Mesenchymal stem cell (in vitro differentiated cells and primary cell): ENCODE results near the gene HEG1.

Source experiments
- DNase-seq: peaks from one replicate; pipeline ENCODE4 v3.0.0-alpha.2; 2013
- H2AFZ ChIP-seq: one replicate; pipeline ENCODE4 v1.6.1; 2013; ENCODE audit warnings: low read depth, mild to moderate bottlenecking, control low read depth, inconsistent platforms, low read length, moderate library complexity
- H2AK5ac ChIP-seq: 2 replicates; pipeline ENCODE4 v1.6.1; 2013; ENCODE audit warnings: low read length, moderate library complexity, mild to moderate bottlenecking, inconsistent platforms; ENCODE audit not compliant: severe bottlenecking
- H2BK120ac ChIP-seq: one replicate; pipeline ENCODE4 v1.6.1; 2013; ENCODE audit warnings: low read depth, mild to moderate bottlenecking, inconsistent platforms, low read length, moderate library complexity
- H2BK12ac ChIP-seq, 2 experiments: one replicate each; pipeline ENCODE4 v1.6.1; 2013; ENCODE audit warnings: inconsistent platforms in 2 of 2, low read length in 2 of 2, mild to moderate bottlenecking in 2 of 2, moderate library complexity in 2 of 2, control low read depth in 1 of 2
- H2BK15ac ChIP-seq: one replicate; pipeline ENCODE4 v1.6.1; 2013; ENCODE audit warnings: mild to moderate bottlenecking, low read depth, inconsistent platforms; ENCODE audit not compliant: poor library complexity, severe bottlenecking
- H2BK5ac ChIP-seq: 2 replicates; pipeline ENCODE4 v1.6.1; 2013; ENCODE audit warnings: low read depth, mild to moderate bottlenecking, low read length, control low read depth, inconsistent platforms; ENCODE audit not compliant: poor library complexity, severe bottlenecking
- H3K14ac ChIP-seq, 2 experiments: one replicate each; pipeline ENCODE4 v1.6.1; 2013; ENCODE audit warnings: inconsistent platforms in 2 of 2, low read length in 2 of 2, control low read depth in 1 of 2, mild to moderate bottlenecking in 1 of 2, moderate library complexity in 1 of 2
- H3K18ac ChIP-seq, 2 experiments: one replicate each; pipeline ENCODE4 v1.6.1; 2013; ENCODE audit warnings: inconsistent platforms in 2 of 2, low read length in 2 of 2, control low read depth in 1 of 2, low read depth in 1 of 2, mild to moderate bottlenecking in 1 of 2
- H3K23ac ChIP-seq, 2 experiments: one replicate each; pipeline ENCODE4 v1.6.1; 2013; ENCODE audit warnings: inconsistent platforms in 2 of 2, low read length in 2 of 2, mild to moderate bottlenecking in 2 of 2, moderate library complexity in 2 of 2, control low read depth in 1 of 2
- H3K27ac ChIP-seq: 2 replicates; pipeline ENCODE4 v1.5.1; 2013; ENCODE audit warnings: mild to moderate bottlenecking, moderate library complexity, low read length, control low read depth, inconsistent platforms; ENCODE audit not compliant: poor library complexity, severe bottlenecking
- H3K27me3 ChIP-seq, 2 experiments: 2 replicates each; pipeline versions ENCODE4 v1.6.1 to v1.7.0; 2013; ENCODE audit warnings: low read length in 2 of 2, mild to moderate bottlenecking in 2 of 2, moderate library complexity in 2 of 2, control low read depth in 1 of 2, inconsistent platforms in 1 of 2; ENCODE audit not compliant: control insufficient read depth in 1 of 2, insufficient read depth in 1 of 2
- H3K36me3 ChIP-seq, 2 experiments: 2 replicates each; pipeline versions ENCODE4 v1.6.1 to v1.7.0; 2013; ENCODE audit warnings: low read length in 2 of 2, control low read depth in 1 of 2, inconsistent platforms in 1 of 2, low read depth in 1 of 2, mild to moderate bottlenecking in 1 of 2; ENCODE audit not compliant: insufficient read depth in 2 of 2, control insufficient read depth in 1 of 2
- H3K4ac ChIP-seq, 2 experiments: one replicate each; pipeline ENCODE4 v1.6.1; 2013; ENCODE audit warnings: inconsistent platforms in 2 of 2, low read length in 2 of 2, mild to moderate bottlenecking in 2 of 2, moderate library complexity in 2 of 2, control low read depth in 1 of 2, low read depth in 1 of 2
- H3K4me1 ChIP-seq: 2 replicates; pipeline ENCODE4 v1.6.1; 2013; ENCODE audit warnings: low read depth, low read length, control low read depth; ENCODE audit not compliant: control insufficient read depth, insufficient read depth
- H3K4me2 ChIP-seq: 2 replicates; pipeline ENCODE4 v1.6.1; 2013; ENCODE audit warnings: low read length, mild to moderate bottlenecking, inconsistent platforms; ENCODE audit not compliant: poor library complexity, severe bottlenecking
- H3K4me3 ChIP-seq, 2 experiments: 2 replicates each; pipeline versions ENCODE4 v1.5.1 to v1.7.0; 2013; ENCODE audit warnings: low read length in 2 of 2, mild to moderate bottlenecking in 2 of 2, control low read depth in 1 of 2, low read depth in 1 of 2; ENCODE audit not compliant: insufficient read depth in 1 of 2
- H3K79me1 ChIP-seq: replicated peaks from 2 replicates; pipeline ENCODE4 v1.6.1; 2013; ENCODE audit warnings: mild to moderate bottlenecking, control low read depth, low read length, inconsistent platforms; ENCODE audit not compliant: poor library complexity, severe bottlenecking
- H3K9ac ChIP-seq: 2 replicates; pipeline ENCODE4 v1.7.0; 2013; ENCODE audit warnings: mild to moderate bottlenecking, low read length, moderate library complexity
- H3K9me3 ChIP-seq: 2 replicates; pipeline ENCODE4 v1.7.0; 2013; ENCODE audit warnings: mild to moderate bottlenecking, low read length; ENCODE audit not compliant: control insufficient read depth
- H4K8ac ChIP-seq: one replicate; pipeline ENCODE4 v1.6.1; 2013; ENCODE audit warnings: inconsistent platforms, mild to moderate bottlenecking, low read length, moderate library complexity
- H4K91ac ChIP-seq: one replicate; pipeline ENCODE4 v1.6.1; 2013; ENCODE audit warnings: mild to moderate bottlenecking, low read length, inconsistent platforms
- WGBS: methylation state at CpG from one replicate; pipeline ENCODE4 v1.1.7; 2013; ENCODE audit warnings: mixed read lengths; 5-methylcytosine and 5-hydroxymethylcytosine counted together

HEG1 gene

GRCh38 chr3:125045965-125046364 lies 9.8 kb downstream of the HEG1 start:
- peaks cover 21% of the 10 kb centered on the region for H3K4me1 ChIP-seq
- H2BK12ac ChIP-seq: no peak overlapping the region
- H3K9me3 ChIP-seq: no peaks in the 10 kb centered on the region
- 0% methylated on average over 2 of the region's 2 CpGs for WGBS
- H2AK5ac ChIP-seq: no peak overlapping the region
- no peak overlapping the region for H3K4me2 ChIP-seq
- H2BK15ac ChIP-seq: no peak overlapping the region
- no peak overlapping the region for H3K27ac ChIP-seq
- no peak overlapping the region for H3K9ac ChIP-seq
- no peak overlapping the region for H3K4ac ChIP-seq
- no peak overlapping the region for H3K4me3 ChIP-seq
- H4K91ac ChIP-seq: no peak overlapping the region
- no peak overlapping the region for H3K23ac ChIP-seq
- peak overlapping the region in 1 of 2 experiments; percentile 28 for H3K18ac ChIP-seq
- H2BK120ac ChIP-seq: no peak overlapping the region
- peak; percentile 90 for DNase-seq
- H3K36me3 ChIP-seq: peaks cover 20 to 43% of the 10 kb centered on the region in 2 experiments
- H4K8ac ChIP-seq: no peak overlapping the region
- H3K14ac ChIP-seq: no peak overlapping the region
- H2BK5ac ChIP-seq: no peak overlapping the region
- H2AFZ ChIP-seq: no peak overlapping the region
- no peaks in the 10 kb centered on the region for H3K27me3 ChIP-seq
- peaks cover 34% of the 10 kb centered on the region for H3K79me1 ChIP-seq

- Histone ChIP-seq H3K79me1 (peaks cover 35% of the 10 kb centered on the region), H2AK5ac (peak overlapping the region; percentile 25), H3K4me1 (peaks cover 19% of the 10 kb centered on the region), H3K36me3 (peaks cover 20 to 35% of the 10 kb centered on the region in 2 experiments), H3K4me2 (no peak overlapping the region), H2AFZ (no peak overlapping the region), H3K4me3 (no peak overlapping the region), H3K14ac (no peak overlapping the region), H2BK120ac (peak overlapping the region; percentile 55), H2BK5ac (no peak overlapping the region), H3K23ac (no peak overlapping the region), H3K9ac (no peak overlapping the region), H3K27ac (no peak overlapping the region), H3K27me3 (no peaks in the 10 kb centered on the region), H2BK12ac (peak overlapping the region in 1 of 2 experiments; percentile 75), H3K9me3 (no peaks in the 10 kb centered on the region), H2BK15ac (no peak overlapping the region), H3K4ac (no peak overlapping the region), H4K91ac (no peak overlapping the region), H3K18ac (peak overlapping the region; percentile 38 to 57), H4K8ac (no peak overlapping the region)
- WGBS: 88% methylated on average over 5 of the region's 5 CpGs
- DNase-seq: peak; percentile 51
These were observed 10.6 kb downstream of the HEG1 start for GRCh38 chr3:125045194-125045593.

DNA sequence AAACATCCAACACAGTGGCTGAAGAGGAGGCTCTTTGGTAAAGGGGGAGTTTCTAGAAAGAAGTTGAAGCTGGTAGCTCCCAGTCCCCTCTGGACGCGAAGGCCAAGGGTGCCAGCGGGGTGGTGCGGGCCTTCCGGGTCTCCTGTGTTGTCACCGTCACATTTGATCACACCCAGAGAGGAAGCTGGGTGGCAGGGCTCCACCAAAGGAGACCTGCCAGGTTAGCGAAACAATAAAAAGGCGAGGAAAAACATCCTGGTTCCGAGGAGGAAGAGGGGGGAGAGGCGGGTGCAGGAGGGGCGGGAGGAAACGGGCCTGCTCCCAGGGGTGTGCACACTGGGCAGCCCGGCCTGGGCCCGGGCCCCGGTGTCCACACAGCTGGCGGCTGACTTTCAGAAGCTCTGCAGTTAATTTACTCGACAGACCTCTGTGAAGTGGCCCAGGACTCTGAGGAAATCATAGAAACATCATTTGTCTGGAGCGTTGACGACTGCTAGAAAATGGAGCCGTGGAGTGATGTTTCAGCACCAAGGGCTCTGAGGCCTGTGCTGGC lies 12.1 kb downstream of the HEG1 start:
- Histone ChIP-seq H3K18ac (peak overlapping the region; percentile 56 to 57), H3K4me2 (no peak overlapping the region), H2AK5ac (peak overlapping the region; percentile 39), H3K27me3 (no peaks in the 10 kb centered on the region), H3K4me3 (peak overlapping the region in 1 of 2 experiments; percentile 58), H3K9ac (peak overlapping the region; percentile 83), H3K14ac (no peak overlapping the region), H3K9me3 (no peaks in the 10 kb centered on the region), H2BK120ac (peak overlapping the region; percentile 11), H2BK12ac (no peak overlapping the region), H3K4ac (peak overlapping the region in 1 of 2 experiments; percentile 43), H2AFZ (no peak overlapping the region), H2BK5ac (no peak overlapping the region), H3K36me3 (peaks cover 14 to 22% of the 10 kb centered on the region in 2 experiments), H3K23ac (no peak overlapping the region), H3K27ac (no peak overlapping the region), H3K79me1 (peaks cover 29% of the 10 kb centered on the region), H4K91ac (no peak overlapping the region), H3K4me1 (peaks cover 24% of the 10 kb centered on the region), H4K8ac (peak overlapping the region; percentile 19), H2BK15ac (no peak overlapping the region)
- WGBS: 67% methylated on average over 20 of the region's 20 CpGs
- DNase-seq: peak; percentile 45

GRCh38 chr3:125042725-125043406 lies 12.9 kb downstream of the HEG1 start:
- Histone ChIP-seq H3K4ac (no peak overlapping the region), H3K9me3 (no peaks in the 10 kb centered on the region), H2BK5ac (no peak overlapping the region), H2BK15ac (peak overlapping the region; percentile 50), H3K27ac (peak overlapping the region; percentile 11), H3K18ac (peak overlapping the region; percentile 33 to 61), H4K8ac (no peak overlapping the region), H4K91ac (peak overlapping the region; percentile 43), H3K79me1 (peaks cover 30% of the 10 kb centered on the region), H3K14ac (no peak overlapping the region), H3K36me3 (peaks cover 10 to 18% of the 10 kb centered on the region in 2 experiments), H3K27me3 (no peaks in the 10 kb centered on the region), H2AK5ac (peak overlapping the region; percentile 50), H2BK120ac (peak overlapping the region; percentile 27), H2AFZ (no peak overlapping the region), H3K4me1 (peaks cover 27% of the 10 kb centered on the region), H3K4me3 (peak overlapping the region in 1 of 2 experiments; percentile 58), H3K23ac (no peak overlapping the region), H3K9ac (peak overlapping the region; percentile 83), H3K4me2 (peak overlapping the region; percentile 14), H2BK12ac (peak overlapping the region in 1 of 2 experiments; percentile 43)
- peak; percentile 60 for DNase-seq
- WGBS: 62% methylated on average over 17 of the region's 17 CpGs
